ENCODE data around the gene AUNIP.

The AUNIP gene

GRCh38 chr1:25806418-25806817 is 52.8 kb downstream of the AUNIP start:
- no peak for DNase-seq
- Histone ChIP-seq H3K27ac (ENCODE audit: low read length, poor library complexity, severe bottlenecking) (no peak overlapping the region), H3K4me2 (ENCODE audit: low read length, poor library complexity, severe bottlenecking) (no peak overlapping the region), H3K4ac (ENCODE audit: low read depth in 1 of 2, low read length in 2 of 2) (no peak overlapping the region), H4K91ac (ENCODE audit: low read length) (no peak overlapping the region), H4K8ac (ENCODE audit: low read length) (no peak overlapping the region), H3K4me1 (ENCODE audit: control insufficient read depth, insufficient read depth, low read depth, low read length) (peaks cover 10% of the 10 kb centered on the region), H3K79me1 (replicated peaks; ENCODE audit: low read length, poor library complexity, severe bottlenecking) (peaks cover 13% of the 10 kb centered on the region), H3K27me3 (ENCODE audit: control insufficient read depth in 1 of 2, insufficient read depth in 1 of 2, low read length in 2 of 2) (no peaks in the 10 kb centered on the region), H2BK5ac (ENCODE audit: low read depth, low read length, poor library complexity, severe bottlenecking) (no peak overlapping the region), H3K9me3 (ENCODE audit: control insufficient read depth, low read length) (no peaks in the 10 kb centered on the region), H2BK12ac (ENCODE audit: low read length in 2 of 2) (no peak overlapping the region), H3K4me3 (ENCODE audit: insufficient read depth in 1 of 2, low read depth in 1 of 2, low read length in 2 of 2) (no peak overlapping the region), H3K9ac (ENCODE audit: low read length) (peak overlapping the region; percentile 13), H2BK120ac (ENCODE audit: low read depth, low read length) (no peak overlapping the region), H2AK5ac (ENCODE audit: low read length, severe bottlenecking) (no peak overlapping the region), H2AFZ (ENCODE audit: low read depth, low read length) (no peak overlapping the region), H3K36me3 (ENCODE audit: control insufficient read depth in 1 of 2, insufficient read depth in 2 of 2, low read depth in 1 of 2, low read length in 2 of 2) (peaks cover 57 to 64% of the 10 kb centered on the region in 2 experiments), H3K14ac (ENCODE audit: low read length in 2 of 2) (no peak overlapping the region), H2BK15ac (ENCODE audit: low read depth, poor library complexity, severe bottlenecking) (no peak overlapping the region), H3K18ac (ENCODE audit: low read depth in 1 of 2, low read length in 2 of 2) (no peak overlapping the region), H3K23ac (ENCODE audit: low read length in 2 of 2) (no peak overlapping the region)
- WGBS = 97% methylated on average over 4 of the region's 4 CpGs

- no peak overlapping the region for H2BK5ac ChIP-seq (ENCODE audit: low read depth, low read length, poor library complexity, severe bottlenecking)
- H3K79me1 ChIP-seq (replicated peaks; ENCODE audit: low read length, poor library complexity, severe bottlenecking) = peaks cover 17% of the 10 kb centered on the region
- peaks cover 52 to 58% of the 10 kb centered on the region in 2 experiments for H3K36me3 ChIP-seq (ENCODE audit: control insufficient read depth in 1 of 2, insufficient read depth in 2 of 2, low read depth in 1 of 2, low read length in 2 of 2)
- no peak overlapping the region for H2BK15ac ChIP-seq (ENCODE audit: low read depth, poor library complexity, severe bottlenecking)
- H2BK120ac ChIP-seq (ENCODE audit: low read depth, low read length) = no peak overlapping the region
- H3K4me2 ChIP-seq (ENCODE audit: low read length, poor library complexity, severe bottlenecking) = no peak overlapping the region
- H3K9ac ChIP-seq (ENCODE audit: low read length) = peak overlapping the region; percentile 42
- H2AK5ac ChIP-seq (ENCODE audit: low read length, severe bottlenecking) = no peak overlapping the region
- no peak overlapping the region for H3K14ac ChIP-seq (ENCODE audit: low read length in 2 of 2)
- no peaks in the 10 kb centered on the region for H3K9me3 ChIP-seq (ENCODE audit: control insufficient read depth, low read length)
- peaks cover 10% of the 10 kb centered on the region for H3K4me1 ChIP-seq (ENCODE audit: control insufficient read depth, insufficient read depth, low read depth, low read length)
- no peak overlapping the region for H2AFZ ChIP-seq (ENCODE audit: low read depth, low read length)
- H3K23ac ChIP-seq (ENCODE audit: low read length in 2 of 2) = no peak overlapping the region
- DNase-seq = no peak
- H3K4ac ChIP-seq (ENCODE audit: low read depth in 1 of 2, low read length in 2 of 2) = no peak overlapping the region
- no peak overlapping the region for H4K8ac ChIP-seq (ENCODE audit: low read length)
- no peak overlapping the region for H4K91ac ChIP-seq (ENCODE audit: low read length)
- no peak overlapping the region for H3K4me3 ChIP-seq (ENCODE audit: insufficient read depth in 1 of 2, low read depth in 1 of 2, low read length in 2 of 2)
- WGBS = 100% methylated on average over 3 of the region's 3 CpGs
- no peaks in the 10 kb centered on the region for H3K27me3 ChIP-seq (ENCODE audit: control insufficient read depth in 1 of 2, insufficient read depth in 1 of 2, low read length in 2 of 2)
- H2BK12ac ChIP-seq (ENCODE audit: low read length in 2 of 2) = no peak overlapping the region
- H3K27ac ChIP-seq (ENCODE audit: low read length, poor library complexity, severe bottlenecking) = no peak overlapping the region
- no peak overlapping the region for H3K18ac ChIP-seq (ENCODE audit: low read depth in 1 of 2, low read length in 2 of 2)
Observed at GRCh38 chr1:25805863-25806225, 53.4 kb downstream of the AUNIP start.

- no peak overlapping the region for H3K18ac ChIP-seq (ENCODE audit: low read depth in 1 of 2, low read length in 2 of 2)
- peaks cover 19% of the 10 kb centered on the region for H3K79me1 ChIP-seq (replicated peaks; ENCODE audit: low read length, poor library complexity, severe bottlenecking)
- H3K36me3 ChIP-seq (ENCODE audit: control insufficient read depth in 1 of 2, insufficient read depth in 2 of 2, low read depth in 1 of 2, low read length in 2 of 2) = peaks cover 49 to 52% of the 10 kb centered on the region in 2 experiments
- H2BK120ac ChIP-seq (ENCODE audit: low read depth, low read length) = no peak overlapping the region
- H3K14ac ChIP-seq (ENCODE audit: low read length in 2 of 2) = no peak overlapping the region
- DNase-seq = no peak
- no peak overlapping the region for H3K23ac ChIP-seq (ENCODE audit: low read length in 2 of 2)
- no peak overlapping the region for H2AK5ac ChIP-seq (ENCODE audit: low read length, severe bottlenecking)
- no peaks in the 10 kb centered on the region for H3K27me3 ChIP-seq (ENCODE audit: control insufficient read depth in 1 of 2, insufficient read depth in 1 of 2, low read length in 2 of 2)
- H3K27ac ChIP-seq (ENCODE audit: low read length, poor library complexity, severe bottlenecking) = no peak overlapping the region
- H4K91ac ChIP-seq (ENCODE audit: low read length) = no peak overlapping the region
- H3K4me3 ChIP-seq (ENCODE audit: insufficient read depth in 1 of 2, low read depth in 1 of 2, low read length in 2 of 2) = peak overlapping the region in 1 of 2 experiments; percentile 4
- H3K9ac ChIP-seq (ENCODE audit: low read length) = peak overlapping the region; percentile 42
- H4K8ac ChIP-seq (ENCODE audit: low read length) = no peak overlapping the region
- H2BK12ac ChIP-seq (ENCODE audit: low read length in 2 of 2) = no peak overlapping the region
- H3K4ac ChIP-seq (ENCODE audit: low read depth in 1 of 2, low read length in 2 of 2) = no peak overlapping the region
- WGBS = 96% methylated on average over 9 of the region's 15 CpGs
- no peak overlapping the region for H2AFZ ChIP-seq (ENCODE audit: low read depth, low read length)
- no peaks in the 10 kb centered on the region for H3K9me3 ChIP-seq (ENCODE audit: control insufficient read depth, low read length)
- no peak overlapping the region for H2BK15ac ChIP-seq (ENCODE audit: low read depth, poor library complexity, severe bottlenecking)
- peaks cover 12% of the 10 kb centered on the region for H3K4me1 ChIP-seq (ENCODE audit: control insufficient read depth, insufficient read depth, low read depth, low read length)
- no peak overlapping the region for H3K4me2 ChIP-seq (ENCODE audit: low read length, poor library complexity, severe bottlenecking)
- H2BK5ac ChIP-seq (ENCODE audit: low read depth, low read length, poor library complexity, severe bottlenecking) = no peak overlapping the region
Observed at GRCh38 chr1:25804964-25805862, 54.0 kb downstream of the AUNIP start.

GRCh38 chr1:25804244-25804963 is 54.9 kb downstream of the AUNIP start:
- Histone ChIP-seq H3K23ac (ENCODE audit: low read length in 2 of 2) (no peak overlapping the region), H3K9ac (ENCODE audit: low read length) (peak overlapping the region; percentile 68), H3K4me2 (ENCODE audit: low read length, poor library complexity, severe bottlenecking) (no peak overlapping the region), H3K14ac (ENCODE audit: low read length in 2 of 2) (no peak overlapping the region), H2BK120ac (ENCODE audit: low read depth, low read length) (no peak overlapping the region), H3K36me3 (ENCODE audit: control insufficient read depth in 1 of 2, insufficient read depth in 2 of 2, low read depth in 1 of 2, low read length in 2 of 2) (peaks cover 41 to 44% of the 10 kb centered on the region in 2 experiments), H3K27me3 (ENCODE audit: control insufficient read depth in 1 of 2, insufficient read depth in 1 of 2, low read length in 2 of 2) (no peaks in the 10 kb centered on the region), H3K27ac (ENCODE audit: low read length, poor library complexity, severe bottlenecking) (no peak overlapping the region), H3K9me3 (ENCODE audit: control insufficient read depth, low read length) (no peaks in the 10 kb centered on the region), H2BK15ac (ENCODE audit: low read depth, poor library complexity, severe bottlenecking) (no peak overlapping the region), H2BK5ac (ENCODE audit: low read depth, low read length, poor library complexity, severe bottlenecking) (no peak overlapping the region), H4K91ac (ENCODE audit: low read length) (no peak overlapping the region), H2AFZ (ENCODE audit: low read depth, low read length) (no peak overlapping the region), H2BK12ac (ENCODE audit: low read length in 2 of 2) (no peak overlapping the region), H3K79me1 (replicated peaks; ENCODE audit: low read length, poor library complexity, severe bottlenecking) (peaks cover 19% of the 10 kb centered on the region), H4K8ac (ENCODE audit: low read length) (peak overlapping the region; percentile 50), H3K4ac (ENCODE audit: low read depth in 1 of 2, low read length in 2 of 2) (no peak overlapping the region), H3K4me1 (ENCODE audit: control insufficient read depth, insufficient read depth, low read depth, low read length) (peaks cover 15% of the 10 kb centered on the region), H2AK5ac (ENCODE audit: low read length, severe bottlenecking) (no peak overlapping the region), H3K18ac (ENCODE audit: low read depth in 1 of 2, low read length in 2 of 2) (peak overlapping the region in 1 of 2 experiments; percentile 18), H3K4me3 (ENCODE audit: insufficient read depth in 1 of 2, low read depth in 1 of 2, low read length in 2 of 2) (peak overlapping the region in 1 of 2 experiments; percentile 4)
- DNase-seq = no peak
- WGBS = 88% methylated on average over 8 of the region's 10 CpGs

All from mesenchymal stem cell (in vitro differentiated cells and primary cell).